Smooth muscle cell (in vitro differentiated cells): ENCODE data around the gene ATXN7L2. TPM values are rescaled to one million over a fixed set of nuclear protein-coding genes. Genes with fewer than 3 reads are reported as not detected.

Experiments used
- DNase-seq: peaks from one replicate; lab custom pipeline; 2025; ENCODE audit not compliant: unreplicated experiment; lab: John Stamatoyannopoulos, UW
- H2AFZ ChIP-seq: fragments of 200-600 bp; sonication (generic); 2 replicates; pipeline ENCODE4 v1.6.0; 2016; ENCODE audit warnings: antibody characterized with exemption, low read depth, mild to moderate bottlenecking
- H3F3A ChIP-seq: fragments of 200-600 bp; sonication (generic); 2 replicates; pipeline ENCODE4 v1.6.0; 2017; ENCODE audit warnings: antibody characterized with exemption, low read depth
- H3K27ac ChIP-seq: fragments of 200-600 bp; sonication (generic); 2 replicates; pipeline ENCODE4 v1.5.1; 2016; ENCODE audit warnings: low read depth, mild to moderate bottlenecking
- H3K27me3 ChIP-seq: fragments of 200-600 bp; sonication (generic); 2 replicates; pipeline ENCODE4 v1.6.1; 2016; ENCODE audit warnings: low read depth, mild to moderate bottlenecking
- H3K36me3 ChIP-seq: fragments of 200-600 bp; sonication (generic); 2 replicates; pipeline ENCODE4 v1.5.1; 2016; ENCODE audit warnings: low read depth
- H3K4me1 ChIP-seq: fragments of 200-600 bp; sonication (generic); 2 replicates; pipeline ENCODE4 v1.5.1; 2016; ENCODE audit warnings: low read depth
- H3K4me2 ChIP-seq: fragments of 200-600 bp; sonication (generic); 2 replicates; pipeline ENCODE4 v1.6.0; 2016; ENCODE audit warnings: mild to moderate bottlenecking
- H3K4me3 ChIP-seq: fragments of 200-600 bp; sonication (generic); 2 replicates; pipeline ENCODE4 v1.5.1; 2016; ENCODE audit warnings: mild to moderate bottlenecking
- H3K79me2 ChIP-seq: fragments of 200-600 bp; sonication (generic); 2 replicates; pipeline ENCODE4 v1.6.0; 2016; ENCODE audit warnings: low read depth, mild to moderate bottlenecking
- H3K9ac ChIP-seq: fragments of 200-600 bp; sonication (generic); 2 replicates; pipeline ENCODE4 v1.6.0; 2016; ENCODE audit warnings: low read depth
- H3K9me3 ChIP-seq: fragments of 200-600 bp; sonication (generic); replicated peaks from 2 replicates; pipeline ENCODE4 v1.5.1; 2016; ENCODE audit warnings: low read depth
- H4K20me1 ChIP-seq: fragments of 200-600 bp; sonication (generic); 2 replicates; pipeline ENCODE4 v1.6.0; 2016; ENCODE audit warnings: low read depth
- CTCF ChIP-seq: fragments of 200-600 bp; sonication (generic); IDR thresholded peaks from 2 replicates; pipeline ENCODE4 v1.5.1; 2017; ENCODE audit warnings: borderline replicate concordance, mild to moderate bottlenecking, antibody characterized with exemption; ENCODE audit not compliant: insufficient read depth, poor library complexity, severe bottlenecking
- WGBS: methylation state at CpG from one replicate; pipeline ENCODE4 v1.1.7; 2016; ENCODE audit warnings: low lambda C conversion rate; 5-methylcytosine and 5-hydroxymethylcytosine counted together
- polyA plus RNA-seq: library from polyadenylated mRNA; unstranded; fragments of >200 nt; fragmentation: Nextera tagmentation; extraction: Ambion mirVana; gene quantifications from 2 replicates; pipeline ENCODE4 v1.2.1, GENCODE V29; 2016
- total RNA-seq: library from RNA; depleted of rRNA; stranded (reverse); fragments of >200 nt; gene quantifications from 2 replicates; pipeline ENCODE4 v1.2.3, GENCODE V29; 2014

ATXN7L2 gene
- total and polyA plus RNA-seq, 2 experiments from 2014 or later: 1.9 to 6.2 TPM

DNA sequence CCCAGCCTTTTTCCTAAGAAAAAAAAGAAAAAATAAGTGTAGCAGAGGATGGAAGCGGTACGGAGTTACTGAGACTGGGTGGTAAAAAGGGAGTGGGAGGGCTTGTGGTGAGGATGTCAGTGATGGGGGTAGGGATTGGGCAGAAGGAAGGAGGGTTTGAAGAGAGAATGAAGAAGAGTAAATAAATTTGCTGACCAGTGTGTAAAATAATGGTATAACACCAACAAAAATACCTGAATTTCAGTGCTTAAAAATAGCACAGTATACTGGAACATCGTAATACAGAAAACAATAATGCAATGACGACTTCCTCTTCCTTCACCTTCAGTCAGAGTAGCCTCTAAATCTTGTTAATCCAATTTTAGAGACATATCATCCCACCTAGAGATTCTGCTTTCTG, 36.2 kb upstream of the ATXN7L2 start:
- H2AFZ ChIP-seq: no peak overlapping the region

GRCh38 chr1:109454497-109455133, 29.1 kb upstream of the ATXN7L2 start:
- peaks cover 4% of the 10 kb centered on the region for H3K9me3 ChIP-seq
- H2AFZ ChIP-seq: no peak overlapping the region
- H3K36me3 ChIP-seq: no peaks in the 10 kb centered on the region
- H3F3A ChIP-seq: no peaks in the 10 kb centered on the region
- no peaks in the 10 kb centered on the region for H3K4me1 ChIP-seq
- H3K4me3 ChIP-seq: no peak overlapping the region
- H3K27ac ChIP-seq: no peak overlapping the region
- no peak overlapping the region for H3K9ac ChIP-seq
- H3K4me2 ChIP-seq: no peak overlapping the region
- no peaks in the 10 kb centered on the region for H3K27me3 ChIP-seq
- no peaks in the 10 kb centered on the region for H3K79me2 ChIP-seq
- no peak for DNase-seq
- no peak for TF ChIP-seq CTCF
- WGBS: 85% methylated on average over 1 of the region's 1 CpG
- no peaks in the 10 kb centered on the region for H4K20me1 ChIP-seq

More for the DNA sequence above, 36.2 kb upstream of the ATXN7L2 start:
- 87% methylated on average over 4 of the region's 4 CpGs for WGBS
- H3K9me3 ChIP-seq: no peaks in the 10 kb centered on the region
- no peaks in the 10 kb centered on the region for H4K20me1 ChIP-seq
- H3K9ac ChIP-seq: no peak overlapping the region
- DNase-seq: no peak
- no peaks in the 10 kb centered on the region for H3K79me2 ChIP-seq
- TF ChIP-seq CTCF: no peak
- H3K4me2 ChIP-seq: no peak overlapping the region
- H3K4me1 ChIP-seq: no peaks in the 10 kb centered on the region
- peaks cover 7% of the 10 kb centered on the region for H3K27me3 ChIP-seq
- H3K36me3 ChIP-seq: no peaks in the 10 kb centered on the region
- H3K27ac ChIP-seq: no peak overlapping the region
- no peak overlapping the region for H3K4me3 ChIP-seq
- no peaks in the 10 kb centered on the region for H3F3A ChIP-seq

DNA sequence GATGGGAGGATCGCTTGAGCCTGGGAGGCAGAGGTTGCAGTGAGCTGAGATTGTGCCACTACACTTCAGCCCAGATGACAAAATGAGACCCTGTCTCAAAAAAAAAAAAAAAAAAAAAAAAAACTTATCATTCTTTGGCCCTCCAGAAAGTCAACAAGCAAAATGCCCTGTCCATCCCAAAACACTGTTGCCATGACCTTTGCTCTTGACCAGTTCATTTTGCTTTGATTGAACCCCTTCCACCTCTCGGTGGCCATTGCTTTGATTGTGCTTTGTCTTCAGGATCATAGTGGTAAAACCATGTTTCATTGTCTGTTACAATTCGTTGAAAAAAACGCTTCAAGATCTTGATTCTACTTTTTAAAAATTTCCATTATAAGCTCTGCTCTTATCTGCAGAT, 25.9 kb upstream of the ATXN7L2 start:
- H2AFZ ChIP-seq: no peak overlapping the region
- no peak overlapping the region for H3K4me3 ChIP-seq
- no peak overlapping the region for H3K27ac ChIP-seq
- 95% methylated on average over 4 of the region's 4 CpGs for WGBS
- H3F3A ChIP-seq: no peaks in the 10 kb centered on the region
- no peaks in the 10 kb centered on the region for H3K79me2 ChIP-seq
- H3K9me3 ChIP-seq: peaks cover 4% of the 10 kb centered on the region
- no peaks in the 10 kb centered on the region for H4K20me1 ChIP-seq
- DNase-seq: no peak
- no peaks in the 10 kb centered on the region for H3K4me1 ChIP-seq
- H3K4me2 ChIP-seq: no peak overlapping the region
- H3K36me3 ChIP-seq: no peaks in the 10 kb centered on the region
- H3K9ac ChIP-seq: no peak overlapping the region
- TF ChIP-seq CTCF: no peak
- peaks cover 10% of the 10 kb centered on the region for H3K27me3 ChIP-seq

GRCh38 chr1:109466125-109466451, 17.6 kb upstream of the ATXN7L2 start:
- Histone ChIP-seq H3K36me3 (no peaks in the 10 kb centered on the region), H2AFZ (peak overlapping the region; percentile 81), H3K9me3 (no peaks in the 10 kb centered on the region), H3K27me3 (peaks cover 91% of the 10 kb centered on the region), H3K79me2 (no peaks in the 10 kb centered on the region), H3F3A (no peaks in the 10 kb centered on the region), H3K4me1 (peaks cover 4% of the 10 kb centered on the region), H3K4me2 (peak overlapping the region; percentile 91), H3K4me3 (peak overlapping the region; percentile 50), H3K27ac (no peak overlapping the region), H3K9ac (no peak overlapping the region), H4K20me1 (no peaks in the 10 kb centered on the region)
- 5% methylated on average over 17 of the region's 24 CpGs for WGBS
- TF ChIP-seq CTCF: no peak
- DNase-seq: no peak
